ENCODE results near the gene AFF3.

The AFF3 gene

DNA sequence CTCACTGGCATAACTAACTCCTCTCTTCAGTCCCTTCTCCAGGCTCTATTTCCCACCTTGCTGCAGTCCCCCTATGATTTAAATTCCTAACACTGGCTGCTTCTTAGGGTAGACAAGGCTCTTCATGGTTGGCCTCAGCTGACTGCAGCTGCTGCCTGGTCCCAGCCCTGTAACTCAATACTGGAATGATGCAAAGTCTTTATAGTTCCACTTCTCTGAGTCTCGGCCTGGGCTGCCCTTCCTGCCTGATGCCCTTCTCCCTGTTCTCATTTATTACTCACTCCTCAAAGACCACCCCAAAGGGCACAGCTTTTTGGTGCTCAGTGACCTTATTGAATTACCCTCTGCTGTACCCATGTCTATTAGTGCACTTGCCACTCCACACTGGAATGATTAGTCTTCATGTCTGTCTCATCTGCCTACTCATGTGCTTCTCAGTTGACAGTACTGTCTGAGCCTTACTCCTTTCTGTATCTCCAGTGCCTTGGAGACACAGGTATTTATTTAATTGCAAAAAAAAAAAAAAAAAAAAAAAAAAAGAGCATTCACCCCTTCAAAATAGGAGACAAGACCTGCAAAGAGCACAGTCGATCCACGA, 453.1 kb downstream of the AFF3 start:
- H3F3A ChIP-seq (ENCODE audit: control insufficient read depth, insufficient read depth): no peaks in the 10 kb centered on the region
- H3K27me3 ChIP-seq (ENCODE audit: control insufficient read depth, low read length): no peaks in the 10 kb centered on the region
- no peak overlapping the region for H3K27ac ChIP-seq (ENCODE audit: low read depth, low read length)
- no peak overlapping the region for H3K4me3 ChIP-seq (ENCODE audit: low read length)
- H3K4me1 ChIP-seq (ENCODE audit: control insufficient read depth, low read length): peaks cover 27% of the 10 kb centered on the region
- H3K79me2 ChIP-seq (ENCODE audit: control insufficient read depth, low read length): no peaks in the 10 kb centered on the region
- H3K9me2 ChIP-seq (replicated peaks; ENCODE audit: control insufficient read depth, low read length): no peaks in the 10 kb centered on the region
- H4K20me1 ChIP-seq (ENCODE audit: control insufficient read depth, insufficient read depth, low read depth, low read length): no peaks in the 10 kb centered on the region
- TF ChIP-seq EZH2phosphoT487 (IDR thresholded peaks at IDR 0.05; ENCODE audit: borderline replicate concordance, low read length): no peak
- TF ChIP-seq, protein P1, sequence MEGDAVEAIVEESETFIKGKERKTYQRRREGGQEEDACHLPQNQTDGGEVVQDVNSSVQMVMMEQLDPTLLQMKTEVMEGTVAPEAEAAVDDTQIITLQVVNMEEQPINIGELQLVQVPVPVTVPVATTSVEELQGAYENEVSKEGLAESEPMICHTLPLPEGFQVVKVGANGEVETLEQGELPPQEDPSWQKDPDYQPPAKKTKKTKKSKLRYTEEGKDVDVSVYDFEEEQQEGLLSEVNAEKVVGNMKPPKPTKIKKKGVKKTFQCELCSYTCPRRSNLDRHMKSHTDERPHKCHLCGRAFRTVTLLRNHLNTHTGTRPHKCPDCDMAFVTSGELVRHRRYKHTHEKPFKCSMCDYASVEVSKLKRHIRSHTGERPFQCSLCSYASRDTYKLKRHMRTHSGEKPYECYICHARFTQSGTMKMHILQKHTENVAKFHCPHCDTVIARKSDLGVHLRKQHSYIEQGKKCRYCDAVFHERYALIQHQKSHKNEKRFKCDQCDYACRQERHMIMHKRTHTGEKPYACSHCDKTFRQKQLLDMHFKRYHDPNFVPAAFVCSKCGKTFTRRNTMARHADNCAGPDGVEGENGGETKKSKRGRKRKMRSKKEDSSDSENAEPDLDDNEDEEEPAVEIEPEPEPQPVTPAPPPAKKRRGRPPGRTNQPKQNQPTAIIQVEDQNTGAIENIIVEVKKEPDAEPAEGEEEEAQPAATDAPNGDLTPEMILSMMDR (IDR thresholded peaks at IDR 0.05; ENCODE audit: low read depth, low read length, poor library complexity, severe bottlenecking): no peak
- H3K9me3 ChIP-seq (ENCODE audit: control insufficient read depth, insufficient read depth, low read length): no peaks in the 10 kb centered on the region
- no peak overlapping the region for H3K4me2 ChIP-seq (ENCODE audit: low read length)
- no peaks in the 10 kb centered on the region for H3K36me3 ChIP-seq (ENCODE audit: control insufficient read depth, low read length)

DNA sequence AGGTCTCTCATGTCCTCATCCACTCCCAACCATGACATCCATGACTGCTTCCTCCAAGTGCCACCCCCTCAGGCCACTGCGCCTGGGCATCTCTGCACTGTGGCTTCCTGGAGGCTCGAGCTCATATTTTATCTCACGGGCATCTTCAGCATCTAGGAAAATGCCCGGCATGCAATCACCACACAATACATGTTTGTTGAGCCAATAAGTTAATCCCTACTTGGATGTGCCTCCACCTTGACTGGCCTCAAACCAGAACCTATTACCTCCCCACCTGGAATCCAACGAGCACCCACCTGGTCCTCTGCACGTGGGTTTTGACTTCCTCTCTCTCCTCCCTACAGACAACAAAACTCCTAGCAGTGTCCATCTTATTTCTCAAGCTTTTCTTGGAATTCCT, 453.7 kb downstream of the AFF3 start:
- no peaks in the 10 kb centered on the region for H4K20me1 ChIP-seq (ENCODE audit: control insufficient read depth, insufficient read depth, low read depth, low read length)
- no peak overlapping the region for H3K27ac ChIP-seq (ENCODE audit: low read depth, low read length)
- no peaks in the 10 kb centered on the region for H3K27me3 ChIP-seq (ENCODE audit: control insufficient read depth, low read length)
- H3K4me2 ChIP-seq (ENCODE audit: low read length): no peak overlapping the region
- no peaks in the 10 kb centered on the region for H3K36me3 ChIP-seq (ENCODE audit: control insufficient read depth, low read length)
- no peaks in the 10 kb centered on the region for H3K9me3 ChIP-seq (ENCODE audit: control insufficient read depth, insufficient read depth, low read length)
- H3K79me2 ChIP-seq (ENCODE audit: control insufficient read depth, low read length): no peaks in the 10 kb centered on the region
- TF ChIP-seq EZH2phosphoT487 (IDR thresholded peaks at IDR 0.05; ENCODE audit: borderline replicate concordance, low read length): no peak
- TF ChIP-seq, protein P1 (IDR thresholded peaks at IDR 0.05; ENCODE audit: low read depth, low read length, poor library complexity, severe bottlenecking): no peak
- peaks cover 27% of the 10 kb centered on the region for H3K4me1 ChIP-seq (ENCODE audit: control insufficient read depth, low read length)
- no peaks in the 10 kb centered on the region for H3K9me2 ChIP-seq (replicated peaks; ENCODE audit: control insufficient read depth, low read length)
- no peaks in the 10 kb centered on the region for H3F3A ChIP-seq (ENCODE audit: control insufficient read depth, insufficient read depth)
- no peak overlapping the region for H3K4me3 ChIP-seq (ENCODE audit: low read length)

DNA sequence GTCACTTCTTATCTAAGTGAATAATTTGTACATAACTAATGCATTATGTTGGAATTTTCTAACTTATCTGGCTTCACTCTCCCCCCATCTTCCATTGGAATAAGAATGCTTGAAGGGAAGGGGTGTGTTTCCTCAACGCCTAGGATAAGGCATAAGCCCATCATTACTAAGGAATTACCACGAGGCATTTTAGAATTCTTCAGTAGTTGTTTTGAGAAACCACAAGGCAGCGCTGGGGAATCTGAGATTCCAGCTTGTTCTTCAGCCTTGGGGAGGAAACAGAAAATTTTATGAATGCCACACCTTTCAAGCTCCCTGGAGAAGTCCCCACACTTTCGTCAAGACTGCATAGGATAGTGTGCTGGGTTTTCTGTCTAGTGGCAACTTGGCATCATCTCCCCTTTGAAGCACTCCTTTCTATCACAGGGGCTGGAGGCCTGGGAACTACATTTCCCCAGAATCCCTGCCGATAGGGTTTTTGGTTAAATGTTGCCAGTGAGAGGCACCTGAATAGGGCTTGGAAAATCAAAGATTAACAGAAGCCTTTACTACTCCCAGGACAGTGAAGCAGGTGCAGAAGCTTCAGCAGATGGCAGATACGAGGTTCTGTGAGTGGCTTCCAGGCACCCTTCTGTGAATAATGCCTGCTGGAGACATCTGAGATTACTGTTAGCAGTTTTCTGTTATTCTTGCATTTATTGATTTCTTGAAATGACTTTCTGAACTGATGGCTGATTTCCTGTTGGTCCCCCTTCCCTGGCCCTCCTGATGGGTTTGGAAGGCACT, 459.9 kb downstream of the AFF3 start:
- H3K4me1 ChIP-seq (ENCODE audit: control insufficient read depth, low read length): peaks cover 9% of the 10 kb centered on the region
- H3K36me3 ChIP-seq (ENCODE audit: control insufficient read depth, low read length): peaks cover 4% of the 10 kb centered on the region; the same call in 1 of the 2 replicates
- H3K79me2 ChIP-seq (ENCODE audit: control insufficient read depth, low read length): no peaks in the 10 kb centered on the region
- no peaks in the 10 kb centered on the region for H3K9me2 ChIP-seq (replicated peaks; ENCODE audit: control insufficient read depth, low read length)
- no peak overlapping the region for H3K4me3 ChIP-seq (ENCODE audit: low read length)
- no peaks in the 10 kb centered on the region for H4K20me1 ChIP-seq (ENCODE audit: control insufficient read depth, insufficient read depth, low read depth, low read length)
- no peaks in the 10 kb centered on the region for H3K9me3 ChIP-seq (ENCODE audit: control insufficient read depth, insufficient read depth, low read length)
- no peaks in the 10 kb centered on the region for H3K27me3 ChIP-seq (ENCODE audit: control insufficient read depth, low read length)
- no peak overlapping the region for H3K4me2 ChIP-seq (ENCODE audit: low read length)
- TF ChIP-seq EZH2phosphoT487 (IDR thresholded peaks at IDR 0.05; ENCODE audit: borderline replicate concordance, low read length): no peak
- TF ChIP-seq, protein P1 (IDR thresholded peaks at IDR 0.05; ENCODE audit: low read depth, low read length, poor library complexity, severe bottlenecking): no peak
- no peak overlapping the region for H3K27ac ChIP-seq (ENCODE audit: low read depth, low read length)
- H3F3A ChIP-seq (ENCODE audit: control insufficient read depth, insufficient read depth): no peaks in the 10 kb centered on the region
